HG03039 (cell line): ENCODE data around the gene FZD2.
"Not testable (repeated sequence)": the region's sequence is repeated elsewhere in the genome, so short reads cannot be mapped to it uniquely, and the experiment has no call there.

Experiments
- ATAC-seq: cut with Tn5 transposase; IDR thresholded peaks from one replicate; pipeline ENCODE4 v1.9.1; 2021; ENCODE audit warnings: mild to moderate bottlenecking, moderate library complexity; ENCODE audit not compliant: unreplicated experiment

The FZD2 gene

GRCh38 chr17:44556832-44557606 lies at the start of gene FZD2:
TSS of gene FZD2 (plus strand) at chr17:44557484. CDS start at chr17:44557689, 205 bp downstream.
- peak; percentile 54 for ATAC-seq

DNA sequence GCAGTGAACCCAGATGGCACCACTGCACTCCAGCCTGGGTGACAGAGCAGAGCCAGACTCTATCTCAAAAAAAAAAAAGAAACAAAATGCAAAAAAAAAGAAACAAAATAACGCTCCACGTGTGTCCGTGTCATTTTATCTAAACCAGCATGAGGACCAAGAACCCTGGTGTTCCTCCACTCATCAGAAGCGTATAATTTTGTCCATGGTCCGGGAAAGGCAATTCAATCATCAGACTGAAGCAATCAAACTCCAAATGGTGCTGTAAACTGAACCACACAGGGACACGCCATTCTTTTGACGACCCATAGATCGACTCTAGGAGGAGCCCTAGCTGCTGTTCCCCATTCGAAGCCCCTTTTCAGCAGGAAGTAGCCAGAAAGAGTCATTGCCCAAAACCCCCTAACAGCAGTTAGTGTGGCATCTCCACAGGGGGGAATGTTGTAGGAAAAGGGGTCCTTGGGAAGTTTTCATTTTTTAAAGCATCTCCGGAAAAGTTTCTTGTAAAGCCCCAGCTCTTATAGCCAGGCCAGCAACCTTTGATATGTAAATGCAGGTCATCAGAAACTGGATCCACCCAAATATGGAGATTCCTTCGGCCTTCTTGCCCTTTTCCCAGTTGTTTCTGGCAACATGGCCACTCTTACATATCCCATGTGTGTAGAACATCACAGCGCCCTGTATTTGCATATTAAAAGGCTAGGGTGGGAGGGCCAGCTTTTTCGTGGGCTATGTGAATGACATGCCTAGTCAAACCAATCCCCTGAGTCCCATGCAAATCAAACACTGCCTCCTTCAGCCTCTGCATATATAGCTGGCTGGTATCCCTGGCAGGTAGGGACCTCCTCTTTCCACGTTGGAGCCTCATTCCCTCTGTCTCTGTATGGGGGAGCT lies 45.8 kb upstream of the FZD2 start:
- ATAC-seq: not testable (repeated sequence)

GRCh38 chr17:44518032-44518431 lies 39.3 kb upstream of the FZD2 start:
- no peak for ATAC-seq

GRCh38 chr17:44522883-44523671 lies 34.2 kb upstream of the FZD2 start:
- ATAC-seq: no peak

- ATAC-seq: no peak
Measured at GRCh38 chr17:44523672-44523972, 33.7 kb upstream of the FZD2 start.

DNA sequence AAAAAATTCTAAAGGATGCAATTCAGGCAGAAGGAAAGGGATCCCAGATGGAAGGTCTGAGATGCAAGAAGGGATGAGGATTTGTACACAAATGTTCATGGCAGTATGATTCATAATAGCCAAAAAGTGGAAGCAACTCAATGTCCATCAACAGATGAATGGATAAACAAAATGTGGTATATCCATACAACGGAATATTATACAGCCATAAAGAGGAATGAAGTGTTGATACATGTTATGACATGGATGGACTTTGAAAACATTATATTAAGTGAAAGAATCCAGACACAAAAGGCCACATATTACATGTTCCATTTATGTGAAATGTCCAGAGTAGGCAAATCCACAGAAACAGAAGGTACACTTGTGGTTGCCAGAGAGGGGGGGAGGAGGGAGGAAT lies 30.2 kb upstream of the FZD2 start:
- ATAC-seq: no peak

GRCh38 chr17:44527954-44528353 lies 29.3 kb upstream of the FZD2 start:
- ATAC-seq: no peak

- ATAC-seq: no peak
Measured at GRCh38 chr17:44529864-44530263, 27.4 kb upstream of the FZD2 start.

GRCh38 chr17:44530896-44531418 lies 26.3 kb upstream of the FZD2 start:
- ATAC-seq: no peak

GRCh38 chr17:44533533-44534246 lies 23.6 kb upstream of the FZD2 start:
- ATAC-seq: no peak

DNA sequence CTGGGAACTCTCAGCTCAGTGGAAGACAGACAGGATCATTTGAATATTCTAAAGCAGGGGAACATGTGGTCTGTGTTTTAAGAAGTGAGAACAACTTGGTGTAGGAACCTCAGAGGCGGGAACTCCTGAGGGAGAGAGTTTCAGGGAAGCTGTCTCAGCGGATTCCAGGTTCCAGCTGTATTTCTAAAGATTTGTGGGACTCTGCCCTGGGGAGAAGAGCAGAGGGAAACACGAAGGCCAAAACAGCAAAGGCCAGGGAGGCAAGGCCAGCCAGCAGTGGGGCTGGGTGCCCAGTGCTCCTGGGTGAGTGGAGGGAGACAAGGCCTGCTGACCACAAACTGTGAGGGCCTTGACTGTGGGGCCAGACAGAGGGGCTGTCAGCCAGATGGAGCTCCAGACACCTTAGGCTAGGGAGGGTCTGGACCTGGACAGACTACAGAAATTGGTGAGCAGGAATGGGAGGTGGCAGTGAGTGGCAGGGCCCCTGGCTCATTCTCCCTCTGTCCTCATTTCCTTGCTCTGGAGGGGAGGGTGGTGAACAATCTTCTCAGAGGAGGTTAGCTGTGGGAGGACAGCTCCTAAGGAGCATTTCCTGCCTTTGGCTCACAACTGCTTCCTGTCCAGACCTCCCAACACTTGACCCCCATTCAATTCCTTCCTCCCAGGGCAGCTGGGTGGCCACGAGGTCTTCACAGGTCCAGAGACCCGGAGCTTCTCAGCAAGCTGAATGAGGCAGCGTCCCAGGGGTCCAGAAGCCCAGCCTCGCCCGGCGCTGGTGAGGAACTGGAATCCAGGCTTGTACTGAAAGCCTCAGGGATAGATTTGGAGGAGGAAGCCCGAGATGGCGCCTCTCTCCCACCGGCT lies 21.0 kb upstream of the FZD2 start:
- no peak for ATAC-seq

DNA sequence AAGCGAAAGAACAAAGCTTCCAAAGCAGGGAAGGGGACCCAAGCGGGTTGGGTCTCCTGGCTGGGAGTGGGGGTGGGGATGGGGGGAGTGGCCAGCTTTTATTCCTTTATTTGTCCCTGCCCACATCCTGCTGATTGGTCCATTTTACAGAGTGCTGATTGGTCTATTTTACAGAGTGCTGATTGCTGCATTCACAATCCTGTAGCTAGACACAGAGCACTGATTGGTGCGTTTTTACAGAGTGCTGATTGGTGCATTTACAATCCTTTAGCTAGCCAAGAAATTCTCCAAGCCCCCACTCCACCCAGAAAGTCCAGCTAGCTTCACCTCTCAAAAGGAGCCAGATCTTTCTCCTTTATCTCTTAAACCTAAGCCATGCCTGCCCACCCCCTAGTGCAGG lies 19.4 kb upstream of the FZD2 start:
- not testable (repeated sequence) for ATAC-seq

DNA sequence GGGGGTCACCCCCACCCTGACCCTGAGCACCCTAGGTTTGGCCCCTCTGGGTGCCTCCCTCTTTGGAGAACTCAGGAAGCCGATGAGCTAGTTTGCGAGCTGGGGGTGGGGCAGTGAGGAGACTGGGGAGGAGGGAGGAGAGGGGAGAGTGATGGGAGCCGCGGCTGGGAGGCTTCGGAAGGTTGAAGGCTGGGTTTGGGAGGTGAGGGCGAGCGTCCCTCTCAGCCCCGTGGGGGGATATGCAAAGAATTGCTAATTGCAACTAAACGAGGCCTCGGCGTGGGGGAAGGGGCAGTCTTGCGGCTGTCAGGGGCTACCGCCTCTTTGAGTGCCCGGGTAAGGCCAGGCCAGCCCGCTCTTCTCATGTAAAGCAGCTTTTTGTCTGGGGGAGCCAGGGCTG lies 17.6 kb upstream of the FZD2 start:
- no peak for ATAC-seq

- no peak for ATAC-seq
Measured at GRCh38 chr17:44540246-44541084, 16.8 kb upstream of the FZD2 start.

- no peak for ATAC-seq
Measured at GRCh38 chr17:44541884-44542581, 15.3 kb upstream of the FZD2 start.

DNA sequence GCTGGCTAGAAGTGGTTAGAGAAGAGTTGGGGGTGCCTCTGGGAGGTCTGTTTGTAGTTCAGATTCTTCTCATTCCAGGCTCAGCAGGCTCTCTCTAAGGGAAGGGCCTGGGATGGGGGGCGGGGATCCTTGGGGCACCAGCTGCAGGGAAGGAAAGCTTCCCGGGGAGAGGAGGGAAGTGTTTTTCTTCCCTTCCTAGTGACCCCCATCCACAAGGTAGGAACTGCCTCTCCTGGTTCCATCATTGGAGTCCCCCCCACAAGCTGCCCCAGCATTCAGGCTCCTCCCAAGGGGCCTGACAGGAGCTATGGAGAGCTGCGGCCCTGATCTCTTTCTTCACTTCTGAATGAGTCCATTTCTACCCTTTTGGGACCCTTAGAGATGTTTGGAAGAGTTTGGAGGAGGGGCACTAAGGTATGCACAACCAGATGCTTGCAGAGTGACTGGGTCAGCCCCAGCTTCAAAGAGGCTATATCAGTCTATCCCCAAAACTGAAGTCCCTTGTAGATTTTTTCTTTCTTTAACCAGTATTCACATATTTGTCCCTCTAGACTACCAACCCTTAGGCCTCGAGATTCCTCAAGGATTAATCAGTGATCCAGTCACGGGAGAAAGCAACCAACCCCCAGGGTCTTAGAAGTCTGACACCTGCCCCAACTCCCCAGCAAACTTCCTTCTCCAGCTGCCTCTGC lies 13.9 kb upstream of the FZD2 start:
- no peak for ATAC-seq

DNA sequence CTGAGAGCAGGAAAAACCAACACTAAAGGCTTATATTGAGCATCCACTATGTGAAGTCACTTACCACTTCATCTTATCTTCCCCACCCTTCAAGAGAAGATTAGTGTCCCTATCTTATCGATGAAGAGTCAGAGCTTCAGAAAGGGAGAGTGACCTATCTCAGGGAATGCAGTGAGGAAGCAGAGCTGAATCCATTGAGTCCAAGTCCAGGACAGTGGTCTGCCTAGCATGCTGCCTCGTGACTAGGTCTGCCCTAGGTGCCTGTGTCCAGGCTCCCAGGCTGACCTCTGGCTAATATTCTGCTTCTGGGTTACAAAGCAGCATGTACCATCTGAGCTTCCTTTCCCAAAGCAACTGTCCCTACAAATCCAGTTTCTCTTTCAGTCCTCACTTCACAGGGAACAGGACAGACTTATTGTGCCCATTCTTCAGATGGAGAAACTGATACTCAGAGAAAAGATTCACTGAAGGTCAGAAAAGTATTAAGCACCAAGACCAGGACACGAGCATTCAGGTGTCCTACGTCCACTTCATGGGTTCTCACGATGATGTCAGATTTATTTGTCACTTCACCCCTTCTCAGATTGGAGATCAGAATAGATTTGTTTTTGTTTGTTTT lies 13.3 kb upstream of the FZD2 start:
- no peak for ATAC-seq
